Activated CD8-positive, alpha-beta T cell treated with anti-CD3 and anti-CD28 coated beads, Interleukin-2, amount 10 ng/mL, durations not matched to agents 7 days and 5 days (primary cell): ENCODE results near the gene SCART1. TPM values are rescaled to one million over a fixed set of nuclear protein-coding genes. Genes with fewer than 3 reads are reported as not detected.
A peak's percentile ranks its signal among the peaks of the same experiment; 100 is the strongest.
"Not testable (repeated sequence)": the region's sequence is repeated elsewhere in the genome, so short reads cannot be mapped to it uniquely, and the experiment has no call there.

Experiments
- ATAC-seq: fragments of 150-1000 bp; cut with Tn5 transposase; one replicate; pipeline ENCODE4 v1.10.0; 2021; ENCODE audit warnings: moderate library complexity
- CTCF ChIA-PET: fragments of 350-600 bp; sonication (Branson Sonifier 250); formaldehyde crosslinking; loops from one replicate; lab custom pipeline; 2021; ENCODE audit warnings: antibody characterized with exemption; lab: Charles Lee
- POLR2A ChIA-PET: fragments of 350-600 bp; sonication (Branson Sonifier 250); formaldehyde crosslinking; loops from one replicate; lab custom pipeline; 2021; ENCODE audit warnings: antibody characterized with exemption; lab: Charles Lee
- DNase-seq: peaks from one replicate; pipeline ENCODE4 v3.0.0-alpha.2; 2020
- H3K27ac Mint-ChIP-seq: one replicate; pipeline ENCODE4 v1.8.0; 2021; ENCODE audit warnings: mild to moderate bottlenecking, mixed read lengths
- H3K27me3 Mint-ChIP-seq: one replicate; pipeline ENCODE4 v1.8.0; 2021; ENCODE audit warnings: low read depth, mixed read lengths
- H3K36me3 Mint-ChIP-seq: one replicate; pipeline ENCODE4 v1.8.0; 2021; ENCODE audit warnings: low read depth, mixed read lengths
- H3K4me1 Mint-ChIP-seq: one replicate; pipeline ENCODE4 v1.8.0; 2021; ENCODE audit warnings: low read depth, mixed read lengths
- H3K4me3 Mint-ChIP-seq: one replicate; pipeline ENCODE4 v1.8.0; 2021; ENCODE audit warnings: mild to moderate bottlenecking, mixed read lengths
- H3K9me3 Mint-ChIP-seq: one replicate; pipeline ENCODE4 v1.8.0; 2022; ENCODE audit warnings: mixed read lengths; ENCODE audit not compliant: insufficient read depth
- total RNA-seq, 2 experiments: library from RNA; stranded (reverse); gene quantifications; one replicate each; pipeline ENCODE4 v1.2.3, GENCODE V29; 2021

The SCART1 gene
- total RNA-seq, 2 experiments from 2014 or later: 2.0 to 2.7 TPM

GRCh38 chr10:133469205-133469604 lies 15.5 kb downstream of the SCART1 start:
- POLR2A ChIA-PET, CTCF ChIA-PET, DNase-seq, H3K36me3 Mint-ChIP-seq, H3K27ac Mint-ChIP-seq, H3K9me3 Mint-ChIP-seq, H3K4me3 Mint-ChIP-seq, H3K27me3 Mint-ChIP-seq, ATAC-seq: not testable (repeated sequence)
- H3K4me1 Mint-ChIP-seq: peaks cover 13% of the 10 kb centered on the region

- POLR2A ChIA-PET: no interaction called here
- H3K9me3 Mint-ChIP-seq: no peaks in the 10 kb centered on the region
- no peak for ATAC-seq
Observed at GRCh38 chr10:133471300-133472109, 17.8 kb downstream of the SCART1 start.

GRCh38 chr10:133473270-133473669 lies 19.5 kb downstream of the SCART1 start:
- no peak overlapping the region for H3K4me3 Mint-ChIP-seq
- POLR2A ChIA-PET: no interaction called here
- H3K4me1 Mint-ChIP-seq: peaks cover 35% of the 10 kb centered on the region
- H3K27me3 Mint-ChIP-seq: no peaks in the 10 kb centered on the region
- DNase-seq: peak; percentile 5
- peaks cover 4% of the 10 kb centered on the region for H3K36me3 Mint-ChIP-seq
- H3K27ac Mint-ChIP-seq: no peak overlapping the region
- no peaks in the 10 kb centered on the region for H3K9me3 Mint-ChIP-seq
- CTCF ChIA-PET: interaction anchor here (1.0 kb wide), 1 partner anchor 34 kb away, joined by 3 read pairs; no protein-coding TSS in a partner anchor
- no peak for ATAC-seq

More at GRCh38 chr10:133471300-133472109, 17.8 kb downstream of the SCART1 start:
- CTCF ChIA-PET: no interaction called here
- no peak overlapping the region for H3K27ac Mint-ChIP-seq
- DNase-seq: no peak
- no peaks in the 10 kb centered on the region for H3K27me3 Mint-ChIP-seq
- H3K4me3 Mint-ChIP-seq: no peak overlapping the region
- H3K36me3 Mint-ChIP-seq: peaks cover 4% of the 10 kb centered on the region
- peaks cover 35% of the 10 kb centered on the region for H3K4me1 Mint-ChIP-seq

GRCh38 chr10:133474027-133474426 lies 20.3 kb downstream of the SCART1 start:
- ATAC-seq (no peak), DNase-seq (peak; percentile 14)
- CTCF ChIA-PET: interaction anchor here (1.0 kb wide), 1 partner anchor 35 kb away, joined by 3 read pairs; no protein-coding TSS in a partner anchor
- peaks cover 4% of the 10 kb centered on the region for H3K36me3 Mint-ChIP-seq
- POLR2A ChIA-PET: no interaction called here
- no peak overlapping the region for H3K4me3 Mint-ChIP-seq
- H3K9me3 Mint-ChIP-seq: no peaks in the 10 kb centered on the region
- H3K4me1 Mint-ChIP-seq: peaks cover 35% of the 10 kb centered on the region
- H3K27ac Mint-ChIP-seq: peak overlapping the region; percentile 67
- H3K27me3 Mint-ChIP-seq: no peaks in the 10 kb centered on the region

GRCh38 chr10:133474665-133475424 lies 21.1 kb downstream of the SCART1 start:
- ChIA-PET POLR2A (interaction anchor here (0.8 kb wide), 1 partner anchor 14 kb away, joined by 6 read pairs; no protein-coding TSS in a partner anchor), CTCF (interaction anchor here (1.0 kb wide), 1 partner anchor 36 kb away, joined by 5 read pairs; no protein-coding TSS in a partner anchor)
- H3K27ac Mint-ChIP-seq: peak overlapping the region; percentile 73
- DNase-seq: peak; percentile 15
- H3K27me3 Mint-ChIP-seq: no peaks in the 10 kb centered on the region
- H3K36me3 Mint-ChIP-seq: no peaks in the 10 kb centered on the region
- ATAC-seq: no peak
- peak overlapping the region; percentile 20 for H3K4me3 Mint-ChIP-seq
- H3K9me3 Mint-ChIP-seq: no peaks in the 10 kb centered on the region
- H3K4me1 Mint-ChIP-seq: peaks cover 35% of the 10 kb centered on the region

- Mint-ChIP-seq H3K9me3 (no peaks in the 10 kb centered on the region), H3K4me3 (peak overlapping the region; percentile 20), H3K27ac (peak overlapping the region; percentile 73), H3K27me3 (no peaks in the 10 kb centered on the region), H3K36me3 (no peaks in the 10 kb centered on the region), H3K4me1 (peaks cover 35% of the 10 kb centered on the region)
- DNase-seq (peak; percentile 53), ATAC-seq (peak; percentile 80)
- CTCF ChIA-PET: interaction anchor here (1.0 kb wide), 1 partner anchor 36 kb away, joined by 5 read pairs; no protein-coding TSS in a partner anchor
- POLR2A ChIA-PET: interaction anchor here (0.8 kb wide), 1 partner anchor 15 kb away, joined by 6 read pairs; no protein-coding TSS in a partner anchor
Observed at GRCh38 chr10:133475425-133475734, 21.6 kb downstream of the SCART1 start.

- no peaks in the 10 kb centered on the region for H3K27me3 Mint-ChIP-seq
- peaks cover 35% of the 10 kb centered on the region for H3K4me1 Mint-ChIP-seq
- DNase-seq (peak; percentile 60), ATAC-seq (peak; percentile 90)
- H3K36me3 Mint-ChIP-seq: no peaks in the 10 kb centered on the region
- H3K9me3 Mint-ChIP-seq: no peaks in the 10 kb centered on the region
- no peak overlapping the region for H3K4me3 Mint-ChIP-seq
- ChIA-PET CTCF (interaction anchor here (1.0 kb wide), 1 partner anchor 37 kb away, joined by 5 read pairs; no protein-coding TSS in a partner anchor), POLR2A (interaction anchor here (0.7 to 0.8 kb wide), 2 partner anchors 15 to 34 kb away, joined by 3 to 6 read pairs; no protein-coding TSS in a partner anchor)
- peak overlapping the region; percentile 73 for H3K27ac Mint-ChIP-seq
Observed at GRCh38 chr10:133475821-133476640, 22.3 kb downstream of the SCART1 start.

- Mint-ChIP-seq H3K36me3 (no peaks in the 10 kb centered on the region), H3K4me1 (peaks cover 35% of the 10 kb centered on the region), H3K27ac (peak overlapping the region; percentile 26), H3K9me3 (no peaks in the 10 kb centered on the region), H3K27me3 (no peaks in the 10 kb centered on the region), H3K4me3 (no peak overlapping the region)
- DNase-seq (no peak), ATAC-seq (no peak)
- POLR2A ChIA-PET: interaction anchor here (0.7 kb wide), 1 partner anchor 35 kb away, joined by 3 read pairs; no protein-coding TSS in a partner anchor
- CTCF ChIA-PET: no interaction called here
Observed at GRCh38 chr10:133476641-133476990, 22.9 kb downstream of the SCART1 start.

GRCh38 chr10:133481086-133481643 lies 27.4 kb downstream of the SCART1 start:
- no peak overlapping the region for H3K4me3 Mint-ChIP-seq
- peak; percentile 18 for DNase-seq
- ChIA-PET POLR2A (no interaction called here), CTCF (no interaction called here)
- H3K9me3 Mint-ChIP-seq: peaks cover 21% of the 10 kb centered on the region
- H3K36me3 Mint-ChIP-seq: peaks cover 3% of the 10 kb centered on the region
- ATAC-seq: no peak
- H3K27me3 Mint-ChIP-seq: peaks cover 21% of the 10 kb centered on the region
- H3K27ac Mint-ChIP-seq: no peak overlapping the region
- peaks cover 3% of the 10 kb centered on the region for H3K4me1 Mint-ChIP-seq

- Mint-ChIP-seq H3K36me3 (peaks cover 3% of the 10 kb centered on the region), H3K4me3 (no peak overlapping the region), H3K4me1 (no peaks in the 10 kb centered on the region), H3K9me3 (peaks cover 24% of the 10 kb centered on the region), H3K27me3 (peaks cover 21% of the 10 kb centered on the region), H3K27ac (no peak overlapping the region)
- peak; percentile 12 for DNase-seq
- POLR2A ChIA-PET: no interaction called here
- no peak for ATAC-seq
- CTCF ChIA-PET: no interaction called here
Observed at GRCh38 chr10:133481657-133482056, 27.9 kb downstream of the SCART1 start.

GRCh38 chr10:133484818-133485217 lies 31.1 kb downstream of the SCART1 start:
- Mint-ChIP-seq H3K4me1 (peaks cover 4% of the 10 kb centered on the region), H3K4me3 (no peak overlapping the region), H3K9me3 (peaks cover 32% of the 10 kb centered on the region), H3K27ac (no peak overlapping the region), H3K27me3 (peaks cover 21% of the 10 kb centered on the region), H3K36me3 (peaks cover 9% of the 10 kb centered on the region)
- no peak for DNase-seq
- POLR2A ChIA-PET: no interaction called here
- CTCF ChIA-PET: no interaction called here
- no peak for ATAC-seq
